Measurements from ENCODE around the gene GSTA4.

Gene GSTA4

GRCh38 chr6:53005663-53006250 lies 10.7 kb upstream of the GSTA4 start:
- no peak overlapping the region for H3K4me3 ChIP-seq
- H3K9me3 ChIP-seq = no peaks in the 10 kb centered on the region
- DNase-seq (ENCODE audit: low spot score in 2 of 2) = no peak
- no peaks in the 10 kb centered on the region for H3K4me1 ChIP-seq
- no peaks in the 10 kb centered on the region for H3K27me3 ChIP-seq (ENCODE audit: low read depth)
- peaks cover 38% of the 10 kb centered on the region for H3K36me3 ChIP-seq (replicated peaks)
- in situ Hi-C loops (cut with MboI; ENCODE audit: low sequenced_read_pairs) = no loop called here

- H3K4me1 ChIP-seq = no peaks in the 10 kb centered on the region; the same call in 1 of the 2 replicates
- in situ Hi-C loops (cut with MboI; ENCODE audit: low sequenced_read_pairs) = loop anchor here (10.0 kb wide), 1 partner anchor 115 kb away; no protein-coding TSS in a partner anchor
Measured at GRCh38 chr6:52999456-52999855, 4.4 kb upstream of the GSTA4 start.

GRCh38 chr6:52998603-52999002 lies 3.5 kb upstream of the GSTA4 start:
- Histone ChIP-seq H3K36me3 (replicated peaks) (no peaks in the 10 kb centered on the region), H3K4me3 (no peak overlapping the region), H3K27me3 (ENCODE audit: low read depth) (no peaks in the 10 kb centered on the region), H3K4me1 (peaks cover under 1% of the 10 kb centered on the region), H3K9me3 (no peaks in the 10 kb centered on the region)
- in situ Hi-C loops (cut with MboI; ENCODE audit: low sequenced_read_pairs) = loop anchor here (10.0 kb wide), 1 partner anchor 114 kb away; no protein-coding TSS in a partner anchor
- no peak for DNase-seq (ENCODE audit: low spot score in 2 of 2)

More at GRCh38 chr6:52999456-52999855, 4.4 kb upstream of the GSTA4 start:
- no peak for DNase-seq (ENCODE audit: low spot score in 2 of 2)
- H3K9me3 ChIP-seq = no peaks in the 10 kb centered on the region
- 0 out of 2 replicates have a peak, but pooled peaks cover 4% of the 10 kb centered on the region for H3K36me3 ChIP-seq (replicated peaks)
- H3K27me3 ChIP-seq (ENCODE audit: low read depth) = no peaks in the 10 kb centered on the region
- no peak overlapping the region for H3K4me3 ChIP-seq

- in situ Hi-C loops (cut with MboI; ENCODE audit: low sequenced_read_pairs) = loop anchor here (10.0 kb wide), 1 partner anchor 111 kb away; no protein-coding TSS in a partner anchor
- DNase-seq (ENCODE audit: low spot score in 2 of 2) = peak; percentile 67 to 85
- Histone ChIP-seq H3K4me1 (peaks cover 11% of the 10 kb centered on the region), H3K36me3 (replicated peaks) (peaks cover 4% of the 10 kb centered on the region; the same call in 1 of the 2 replicates), H3K27me3 (ENCODE audit: low read depth) (no peaks in the 10 kb centered on the region), H3K4me3 (peak overlapping the region; percentile 52), H3K9me3 (no peaks in the 10 kb centered on the region)
Measured at GRCh38 chr6:52995913-52996645, 995 bp upstream of the GSTA4 start.

DNA sequence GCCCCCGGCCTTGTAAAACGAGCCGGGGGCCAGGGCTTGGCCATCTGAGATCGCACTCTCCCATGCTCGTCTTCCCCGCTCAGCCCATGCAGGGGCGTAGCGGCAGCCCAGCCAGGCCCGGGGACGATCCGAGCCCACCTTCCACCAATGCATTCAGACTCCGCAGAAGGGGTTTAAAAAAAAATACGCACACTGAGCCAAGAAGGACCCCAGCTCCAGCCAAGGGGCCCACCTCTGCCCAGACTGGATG lies 320 bp downstream of the GSTA4 start:
- H3K27me3 ChIP-seq (ENCODE audit: low read depth) = no peaks in the 10 kb centered on the region
- peaks cover 12% of the 10 kb centered on the region; the same call in 1 of the 2 replicates for H3K36me3 ChIP-seq (replicated peaks)
- in situ Hi-C loops (cut with MboI; ENCODE audit: low sequenced_read_pairs) = loop anchor here (10.0 kb wide), 1 partner anchor 110 kb away; no protein-coding TSS in a partner anchor
- H3K9me3 ChIP-seq = no peaks in the 10 kb centered on the region; the same call in 1 of the 2 replicates
- peak in 1 of 2 experiments; percentile 60 for DNase-seq (ENCODE audit: low spot score in 2 of 2)
- peak overlapping the region; percentile 52 for H3K4me3 ChIP-seq
- peaks cover 17% of the 10 kb centered on the region for H3K4me1 ChIP-seq

- peak; percentile 46 to 60 for DNase-seq (ENCODE audit: low spot score in 2 of 2)
- H3K4me1 ChIP-seq = peaks cover 17% of the 10 kb centered on the region
- in situ Hi-C loops (cut with MboI; ENCODE audit: low sequenced_read_pairs) = loop anchor here (10.0 kb wide), 1 partner anchor 109 kb away; no protein-coding TSS in a partner anchor
- H3K27me3 ChIP-seq (ENCODE audit: low read depth) = no peaks in the 10 kb centered on the region
- H3K36me3 ChIP-seq (replicated peaks) = peaks cover 12% of the 10 kb centered on the region; the same call in 1 of the 2 replicates
- H3K9me3 ChIP-seq = no peaks in the 10 kb centered on the region; the same call in 1 of the 2 replicates
- peak overlapping the region; percentile 52 for H3K4me3 ChIP-seq
Measured at GRCh38 chr6:52994031-52994838, 849 bp downstream of the GSTA4 start.

GRCh38 chr6:52992980-52993920 lies 1.8 kb downstream of the GSTA4 start:
- Histone ChIP-seq H3K36me3 (replicated peaks) (peaks cover 12% of the 10 kb centered on the region), H3K27me3 (ENCODE audit: low read depth) (no peaks in the 10 kb centered on the region), H3K9me3 (no peaks in the 10 kb centered on the region; the same call in 1 of the 2 replicates), H3K4me1 (peaks cover 17% of the 10 kb centered on the region), H3K4me3 (peak overlapping the region; percentile 52)
- in situ Hi-C loops (cut with MboI; ENCODE audit: low sequenced_read_pairs) = loop anchor here (10.0 kb wide), 1 partner anchor 108 kb away; no protein-coding TSS in a partner anchor
- DNase-seq (ENCODE audit: low spot score in 2 of 2) = no peak

- Histone ChIP-seq H3K4me3 (no peak overlapping the region), H3K4me1 (peaks cover 17% of the 10 kb centered on the region), H3K36me3 (replicated peaks) (peaks cover 15% of the 10 kb centered on the region), H3K9me3 (no peaks in the 10 kb centered on the region; the same call in 1 of the 2 replicates), H3K27me3 (ENCODE audit: low read depth) (no peaks in the 10 kb centered on the region)
- no peak for DNase-seq (ENCODE audit: low spot score in 2 of 2)
- in situ Hi-C loops (cut with MboI; ENCODE audit: low sequenced_read_pairs) = loop anchor here (10.0 kb wide), 1 partner anchor 106 kb away; no protein-coding TSS in a partner anchor
Measured at GRCh38 chr6:52990342-52990741, 4.7 kb downstream of the GSTA4 start.

DNA sequence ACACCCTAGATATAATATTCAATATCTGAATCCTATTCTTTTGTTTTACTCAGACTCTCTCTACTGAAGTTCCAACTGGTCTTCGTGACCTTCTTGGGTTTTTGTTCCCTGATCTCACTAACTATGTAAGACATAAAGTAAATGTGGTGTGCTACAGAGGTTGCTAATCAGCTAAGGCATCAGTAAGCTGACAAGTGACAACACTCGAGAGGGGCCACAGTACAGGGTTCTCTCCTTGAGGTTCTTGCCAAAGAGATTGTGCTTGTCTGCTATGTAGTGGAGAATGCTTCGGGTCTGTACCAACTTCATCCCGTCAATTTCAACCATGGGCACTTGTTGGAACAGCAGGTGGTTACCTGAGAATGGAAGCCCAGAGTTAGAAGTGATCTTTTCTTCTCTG lies 9.9 kb downstream of the GSTA4 start:
- Histone ChIP-seq H3K9me3 (no peaks in the 10 kb centered on the region), H3K36me3 (replicated peaks) (peaks cover 43% of the 10 kb centered on the region), H3K4me1 (no peaks in the 10 kb centered on the region), H3K4me3 (no peak overlapping the region), H3K27me3 (ENCODE audit: low read depth) (no peaks in the 10 kb centered on the region)
- DNase-seq (ENCODE audit: low spot score in 2 of 2) = no peak
- in situ Hi-C loops (cut with MboI; ENCODE audit: low sequenced_read_pairs) = no loop called here

DNA sequence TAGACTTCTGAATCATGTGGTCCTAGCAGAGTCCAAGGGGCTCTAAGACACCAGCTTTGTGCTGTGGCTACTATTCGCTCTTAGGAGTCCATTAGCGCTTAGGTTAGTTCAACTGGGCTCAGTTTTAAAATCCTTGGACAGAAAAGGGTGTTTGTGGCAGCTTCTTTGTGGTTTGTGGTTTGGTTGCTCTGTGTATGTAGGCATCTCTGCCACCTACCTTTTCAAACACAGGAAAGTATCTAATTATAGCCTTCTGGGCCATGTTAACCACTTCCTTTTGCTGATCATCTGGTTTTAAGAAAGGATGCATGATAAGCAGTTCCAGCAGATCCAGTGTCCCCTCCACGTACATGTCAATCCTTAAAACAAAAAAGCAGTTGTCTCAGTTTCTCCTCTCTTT lies 10.8 kb downstream of the GSTA4 start:
- DNase-seq (ENCODE audit: low spot score in 2 of 2) = no peak
- no peaks in the 10 kb centered on the region for H3K9me3 ChIP-seq
- H3K27me3 ChIP-seq (ENCODE audit: low read depth) = no peaks in the 10 kb centered on the region
- no peaks in the 10 kb centered on the region for H3K4me1 ChIP-seq
- no peak overlapping the region for H3K4me3 ChIP-seq
- peaks cover 38% of the 10 kb centered on the region for H3K36me3 ChIP-seq (replicated peaks)
- in situ Hi-C loops (cut with MboI; ENCODE audit: low sequenced_read_pairs) = no loop called here

- no peaks in the 10 kb centered on the region for H3K27me3 ChIP-seq (ENCODE audit: low read depth)
- in situ Hi-C loops (cut with MboI; ENCODE audit: low sequenced_read_pairs) = no loop called here
- H3K4me3 ChIP-seq = no peak overlapping the region
- peaks cover 38% of the 10 kb centered on the region for H3K36me3 ChIP-seq (replicated peaks)
- no peaks in the 10 kb centered on the region for H3K4me1 ChIP-seq
- H3K9me3 ChIP-seq = no peaks in the 10 kb centered on the region
- no peak for DNase-seq (ENCODE audit: low spot score in 2 of 2)
Measured at GRCh38 chr6:52983159-52983848, 11.8 kb downstream of the GSTA4 start.

- Histone ChIP-seq H3K27me3 (ENCODE audit: low read depth) (no peaks in the 10 kb centered on the region), H3K9me3 (no peaks in the 10 kb centered on the region), H3K36me3 (replicated peaks) (peaks cover 38% of the 10 kb centered on the region), H3K4me3 (no peak overlapping the region), H3K4me1 (no peaks in the 10 kb centered on the region)
- no peak for DNase-seq (ENCODE audit: low spot score in 2 of 2)
- in situ Hi-C loops (cut with MboI; ENCODE audit: low sequenced_read_pairs) = no loop called here
Measured at GRCh38 chr6:52982680-52983079, 12.4 kb downstream of the GSTA4 start.
